ENCODE results near the gene CCNL1. TPM values are rescaled to one million over a fixed set of nuclear protein-coding genes. Genes with fewer than 3 reads are reported as not detected.

Gene CCNL1
- total and polyA plus RNA-seq, 2 of the 8 experiments (the other 6 are each of a cell fraction or from before 2014, with no cell fraction given), result 64.5 to 68.6 TPM

DNA sequence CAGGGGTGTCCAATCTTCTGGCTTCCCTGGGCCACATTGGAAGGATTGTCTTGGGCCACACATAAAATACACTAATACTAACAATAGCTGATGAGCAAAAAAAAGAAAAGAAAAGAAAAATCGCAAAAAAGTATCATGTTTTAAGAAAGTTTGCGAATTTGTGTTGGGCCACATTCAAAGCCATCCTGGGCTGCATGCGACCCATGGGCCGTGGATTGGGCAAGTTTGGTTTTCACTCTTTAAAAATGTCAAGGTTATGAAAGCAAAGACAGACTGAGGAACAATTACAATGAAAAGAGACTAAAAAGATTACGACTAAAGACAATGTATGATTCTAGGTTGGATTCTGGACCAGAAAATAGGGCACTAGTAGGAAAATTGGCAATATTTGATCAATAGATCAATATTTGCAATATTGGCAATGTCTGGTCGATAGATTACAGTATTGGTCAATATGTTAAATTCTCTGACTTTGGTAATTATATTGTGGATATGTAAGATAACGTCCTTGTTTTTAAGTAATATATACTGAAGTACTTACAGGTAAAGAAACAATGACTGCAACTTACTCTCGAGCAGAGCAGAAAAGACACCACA lies 19.9 kb downstream of the CCNL1 start:
- Histone ChIP-seq H3K18ac (ENCODE audit: extremely low read depth, low read length) (no peak overlapping the region), H3K56ac (replicated peaks; ENCODE audit: insufficient read length, low read depth, low read length) (no peak overlapping the region), H4K5ac (ENCODE audit: insufficient read length, low read depth, low read length) (no peak overlapping the region), H3K27ac (ENCODE audit: low read depth, low read length) (no peak overlapping the region), H3K23me2 (ENCODE audit: low read depth, low read length) (no peaks in the 10 kb centered on the region), H2BK20ac (ENCODE audit: low read length) (no peak overlapping the region), H3K4me3 (ENCODE audit: extremely low read depth in 1 of 4, insufficient read depth in 2 of 4, low read depth in 3 of 4, low read length in 4 of 4) (no peak overlapping the region), H4K20me1 (replicated peaks in 1 of 2; ENCODE audit: control insufficient read depth in 1 of 2, insufficient read depth in 2 of 2, low read length in 2 of 2) (peaks cover 0 to 1% of the 10 kb centered on the region in 2 experiments), H2AK5ac (ENCODE audit: low read depth, low read length) (no peak overlapping the region), H2BK12ac (ENCODE audit: low read depth, low read length) (no peak overlapping the region), H3K4me1 (replicated peaks in 1 of 4; ENCODE audit: control insufficient read depth in 3 of 4, insufficient read depth in 4 of 4, low read length in 3 of 4) (no peaks in the 10 kb centered on the region), H3K79me2 (ENCODE audit: control insufficient read depth in 1 of 2, insufficient read depth in 2 of 2, low read length in 2 of 2) (no peaks in the 10 kb centered on the region), H3K4ac (replicated peaks; ENCODE audit: insufficient read length, low read depth, low read length) (no peak overlapping the region), H4K91ac (replicated peaks; ENCODE audit: insufficient read length, low read length) (no peak overlapping the region), H2BK120ac (replicated peaks; ENCODE audit: low read depth, low read length) (no peak overlapping the region), H4K8ac (ENCODE audit: extremely low read depth, insufficient read depth, low read length) (no peak overlapping the region), H3K4me2 (ENCODE audit: insufficient read depth in 1 of 2, low read depth in 2 of 2, low read length in 2 of 2) (no peak overlapping the region), H3K23ac (ENCODE audit: insufficient read length) (no peak overlapping the region), H3K27me3 (replicated peaks in 1 of 4; ENCODE audit: control insufficient read depth in 3 of 4, extremely low read depth in 1 of 4, insufficient read depth in 3 of 4, low read length in 3 of 4) (no peaks in the 10 kb centered on the region), H3K9ac (replicated peaks in 1 of 4; ENCODE audit: extremely low read depth in 1 of 4, low read depth in 3 of 4, low read length in 3 of 4) (no peak overlapping the region), H3K9me3 (ENCODE audit: insufficient read depth in 2 of 2, low read depth in 1 of 2, low read length in 1 of 2) (no peaks in the 10 kb centered on the region), H2BK15ac (ENCODE audit: low read length) (no peak overlapping the region), H3K79me1 (ENCODE audit: low read depth, low read length) (no peaks in the 10 kb centered on the region), H3K36me3 (ENCODE audit: control insufficient read depth in 2 of 4, insufficient read depth in 4 of 4, low read length in 3 of 4) (peaks cover 0 to 8% (median 2%) of the 10 kb centered on the region in 4 experiments; a peak in 3 of 8 replicates), H2BK5ac (ENCODE audit: low read depth, low read length) (no peak overlapping the region), H2AFZ (ENCODE audit: low read length) (no peak overlapping the region), H3K14ac (ENCODE audit: insufficient read length) (no peak overlapping the region)
- 76% methylated on average over 8 of the region's 8 CpGs; no CpG with 5 or more reads in 1 of the 2 experiments for WGBS, 2 experiments (ENCODE audit: extremely low coverage in 1 of 2, insufficient coverage in 1 of 2, insufficient read length in 1 of 2, insufficient replicate concordance in 2 of 2, low coverage in 1 of 2, low lambda C conversion rate in 2 of 2, missing lambda C conversion rate in 1 of 2)
- ChIA-PET CTCF (ENCODE audit: partially characterized antibody) (interaction anchor here (0.6 to 36.5 kb wide), 4 partner anchors 38 to 990 kb away, joined by 3 to 1014 read pairs (median 3); no protein-coding TSS in a partner anchor), POLR2A (ENCODE audit: partially characterized antibody) (interaction anchor here (0.6 to 1.7 kb wide), 2 partner anchors 20 kb away, joined by 3 to 6 read pairs; partner anchors contain the start of gene CCNL1)
- FAIRE-seq, result no peak
- DNase-seq (ENCODE audit: low read depth in 1 of 2, low spot score in 2 of 2), result no peak
- TF ChIP-seq GTF2F1 (IDR thresholded peaks at IDR 0.05; ENCODE audit: borderline replicate concordance, low read depth, low read length) (no peak), RBBP5 (IDR thresholded peaks at IDR 0.05; ENCODE audit: borderline replicate concordance, low read depth, low read length) (no peak), SRF (IDR thresholded peaks at IDR 0.05; ENCODE audit: low read depth, low read length) (no peak), RXRA (IDR thresholded peaks at IDR 0.05; ENCODE audit: insufficient read depth, low read depth, low read length) (no peak), JUND (IDR thresholded peaks at IDR 0.05; ENCODE audit: low read length) (no peak), EP300 (IDR thresholded peaks at IDR 0.05; ENCODE audit: borderline replicate concordance in 1 of 2, low read depth in 2 of 2, low read length in 2 of 2) (no peak), CREB1 (IDR thresholded peaks at IDR 0.05) (no peak), PHF8 (conservative IDR thresholded peaks at IDR 0.05; ENCODE audit: low read depth, low read length) (no peak), EGR1 (IDR thresholded peaks at IDR 0.05; ENCODE audit: borderline replicate concordance, low read depth, low read length) (no peak), SP1 (IDR thresholded peaks at IDR 0.05; ENCODE audit: low read depth, low read length) (no peak), JUN (IDR thresholded peaks at IDR 0.05; ENCODE audit: low read depth, low read length) (no peak)
- TF ChIP-seq, protein P1, sequence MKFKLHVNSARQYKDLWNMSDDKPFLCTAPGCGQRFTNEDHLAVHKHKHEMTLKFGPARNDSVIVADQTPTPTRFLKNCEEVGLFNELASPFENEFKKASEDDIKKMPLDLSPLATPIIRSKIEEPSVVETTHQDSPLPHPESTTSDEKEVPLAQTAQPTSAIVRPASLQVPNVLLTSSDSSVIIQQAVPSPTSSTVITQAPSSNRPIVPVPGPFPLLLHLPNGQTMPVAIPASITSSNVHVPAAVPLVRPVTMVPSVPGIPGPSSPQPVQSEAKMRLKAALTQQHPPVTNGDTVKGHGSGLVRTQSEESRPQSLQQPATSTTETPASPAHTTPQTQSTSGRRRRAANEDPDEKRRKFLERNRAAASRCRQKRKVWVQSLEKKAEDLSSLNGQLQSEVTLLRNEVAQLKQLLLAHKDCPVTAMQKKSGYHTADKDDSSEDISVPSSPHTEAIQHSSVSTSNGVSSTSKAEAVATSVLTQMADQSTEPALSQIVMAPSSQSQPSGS (IDR thresholded peaks at IDR 0.05; ENCODE audit: low read length), result no peak
